Adrenal gland (tissue), 5 donors: ENCODE data around the gene NPFF.

Source experiments
- POLR2A ChIP-seq, 2 donors: fragments of 450-650 bp; IDR thresholded peaks; one replicate each; pipeline ENCODE4 v1.6.1; 2017; ENCODE audit warnings: antibody characterized with exemption in 2 of 2, mild to moderate bottlenecking in 2 of 2, moderate library complexity in 1 of 2
- TF ChIP-seq, protein P1 (sequence below), 6 experiments: fragments of 450-650 bp in 4 of 6; fragments of 200-600 bp in 2 of 6; sonication (generic) in 1 of 6; IDR thresholded peaks; 1 replicate in 5 of 6; 2 replicates in 1 of 6; pipeline versions ENCODE4 v1.5.1 to v1.8.0; 2016 to 2021; ENCODE audit warnings: antibody characterized with exemption in 6 of 6, mild to moderate bottlenecking in 2 of 6, moderate library complexity in 1 of 6
- donor health status: DM: no; HTN: no; CAD: no.

DNA sequence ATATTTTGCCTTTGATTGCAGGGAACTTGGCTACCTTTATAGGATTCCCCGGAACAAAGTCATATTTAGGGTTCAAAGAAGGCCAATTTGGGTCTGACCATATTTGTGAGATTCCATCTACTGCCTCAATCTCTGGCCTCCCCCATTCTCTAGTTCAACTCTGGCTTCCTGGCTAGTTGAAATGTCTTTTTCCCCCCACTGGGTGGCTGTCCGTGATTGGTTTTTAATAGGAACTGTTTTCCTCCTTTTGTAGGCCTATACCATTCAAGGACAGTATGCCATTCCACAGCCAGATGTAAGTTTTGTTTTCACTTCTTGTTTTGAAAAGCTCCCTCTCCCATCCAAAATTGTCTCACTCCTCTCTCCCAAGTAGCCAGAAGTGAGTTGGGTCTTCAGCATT lies 41.6 kb downstream of the NPFF start:
- TF ChIP-seq, protein P1, sequence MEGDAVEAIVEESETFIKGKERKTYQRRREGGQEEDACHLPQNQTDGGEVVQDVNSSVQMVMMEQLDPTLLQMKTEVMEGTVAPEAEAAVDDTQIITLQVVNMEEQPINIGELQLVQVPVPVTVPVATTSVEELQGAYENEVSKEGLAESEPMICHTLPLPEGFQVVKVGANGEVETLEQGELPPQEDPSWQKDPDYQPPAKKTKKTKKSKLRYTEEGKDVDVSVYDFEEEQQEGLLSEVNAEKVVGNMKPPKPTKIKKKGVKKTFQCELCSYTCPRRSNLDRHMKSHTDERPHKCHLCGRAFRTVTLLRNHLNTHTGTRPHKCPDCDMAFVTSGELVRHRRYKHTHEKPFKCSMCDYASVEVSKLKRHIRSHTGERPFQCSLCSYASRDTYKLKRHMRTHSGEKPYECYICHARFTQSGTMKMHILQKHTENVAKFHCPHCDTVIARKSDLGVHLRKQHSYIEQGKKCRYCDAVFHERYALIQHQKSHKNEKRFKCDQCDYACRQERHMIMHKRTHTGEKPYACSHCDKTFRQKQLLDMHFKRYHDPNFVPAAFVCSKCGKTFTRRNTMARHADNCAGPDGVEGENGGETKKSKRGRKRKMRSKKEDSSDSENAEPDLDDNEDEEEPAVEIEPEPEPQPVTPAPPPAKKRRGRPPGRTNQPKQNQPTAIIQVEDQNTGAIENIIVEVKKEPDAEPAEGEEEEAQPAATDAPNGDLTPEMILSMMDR (IDR thresholded peaks at IDR 0.05) = peak in 1 of 6 experiments; percentile 16
- TF ChIP-seq POLR2A (IDR thresholded peaks at IDR 0.05) = no peak
